HG02798 (cell line): ENCODE results near the gene ADGRF4.
A peak's percentile ranks its signal among the peaks of the same experiment; 100 is the strongest.
"Not testable (repeated sequence)": the region's sequence is repeated elsewhere in the genome, so short reads cannot be mapped to it uniquely, and the experiment has no call there.

ENCODE experiments used
- ATAC-seq: cut with Tn5 transposase; IDR thresholded peaks from one replicate; pipeline ENCODE4 v1.9.1; 2021; ENCODE audit warnings: mild to moderate bottlenecking; ENCODE audit not compliant: unreplicated experiment, poor library complexity

ADGRF4 gene

GRCh38 chr6:47729457-47729856, 31.1 kb downstream of the ADGRF4 start:
- ATAC-seq: no peak

GRCh38 chr6:47733879-47734558, 35.6 kb downstream of the ADGRF4 start:
- ATAC-seq: peak; percentile 70

GRCh38 chr6:47734831-47735481, 36.6 kb downstream of the ADGRF4 start:
- ATAC-seq: no peak

- ATAC-seq: no peak
These were observed 37.8 kb downstream of the ADGRF4 start for GRCh38 chr6:47736083-47736700.

GRCh38 chr6:47737406-47737805, 39.0 kb downstream of the ADGRF4 start:
- ATAC-seq: no peak

GRCh38 chr6:47740714-47741113, 42.3 kb downstream of the ADGRF4 start:
- ATAC-seq: no peak

GRCh38 chr6:47741807-47742206, 43.4 kb downstream of the ADGRF4 start:
- ATAC-seq: peak; percentile 75

GRCh38 chr6:47743744-47744143, 45.4 kb downstream of the ADGRF4 start:
- no peak for ATAC-seq

GRCh38 chr6:47745269-47745668, 46.9 kb downstream of the ADGRF4 start:
- ATAC-seq: not testable (repeated sequence)

GRCh38 chr6:47749757-47750156, 51.4 kb downstream of the ADGRF4 start:
- ATAC-seq: no peak

GRCh38 chr6:47752801-47753200, 54.4 kb downstream of the ADGRF4 start:
- ATAC-seq: no peak

GRCh38 chr6:47759364-47759763, 61.0 kb downstream of the ADGRF4 start:
- ATAC-seq: no peak

GRCh38 chr6:47762502-47762901, 64.1 kb downstream of the ADGRF4 start:
- no peak for ATAC-seq

- no peak for ATAC-seq
These were observed 68.1 kb downstream of the ADGRF4 start for GRCh38 chr6:47766445-47766844.

GRCh38 chr6:47767102-47767501, 68.7 kb downstream of the ADGRF4 start:
- ATAC-seq: no peak

- ATAC-seq: no peak
These were observed 71.6 kb downstream of the ADGRF4 start for GRCh38 chr6:47769982-47770381.
